ENCODE data around the gene SNTG2.

DNA sequence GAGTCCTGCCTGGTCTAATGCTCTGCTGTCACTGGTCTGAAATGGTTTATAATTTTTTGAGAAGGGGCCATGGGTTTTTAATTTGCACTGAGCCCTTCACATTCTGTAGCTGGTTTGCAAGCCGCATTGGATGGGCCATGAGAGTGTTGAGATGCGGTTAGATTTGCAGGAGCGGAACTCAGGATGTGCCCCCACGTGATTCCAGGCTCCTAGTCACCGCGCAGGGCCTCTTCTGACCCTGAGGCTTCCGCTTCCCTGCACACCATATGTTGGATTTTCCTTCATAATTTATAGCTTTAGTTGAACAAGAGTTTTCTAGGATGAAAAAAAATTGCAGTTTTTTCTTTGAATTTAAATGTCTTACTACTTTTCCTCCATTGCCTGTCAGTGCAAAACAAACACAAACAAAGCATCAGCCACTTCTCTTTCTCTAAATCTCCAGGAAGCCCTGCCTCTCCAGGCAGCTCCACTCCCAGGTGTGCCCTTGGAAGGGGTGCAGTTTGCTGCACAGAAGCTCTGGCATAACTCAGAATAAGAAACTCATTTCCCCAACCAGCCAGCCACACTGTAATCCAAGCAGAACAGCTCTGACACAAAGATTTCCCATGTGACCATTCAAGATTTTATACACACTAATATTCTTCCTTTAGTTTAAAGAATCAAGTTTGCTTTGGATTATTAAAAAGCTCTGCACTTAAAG, 444.2 kb downstream of the SNTG2 start:
- TF ChIP-seq, protein P1, sequence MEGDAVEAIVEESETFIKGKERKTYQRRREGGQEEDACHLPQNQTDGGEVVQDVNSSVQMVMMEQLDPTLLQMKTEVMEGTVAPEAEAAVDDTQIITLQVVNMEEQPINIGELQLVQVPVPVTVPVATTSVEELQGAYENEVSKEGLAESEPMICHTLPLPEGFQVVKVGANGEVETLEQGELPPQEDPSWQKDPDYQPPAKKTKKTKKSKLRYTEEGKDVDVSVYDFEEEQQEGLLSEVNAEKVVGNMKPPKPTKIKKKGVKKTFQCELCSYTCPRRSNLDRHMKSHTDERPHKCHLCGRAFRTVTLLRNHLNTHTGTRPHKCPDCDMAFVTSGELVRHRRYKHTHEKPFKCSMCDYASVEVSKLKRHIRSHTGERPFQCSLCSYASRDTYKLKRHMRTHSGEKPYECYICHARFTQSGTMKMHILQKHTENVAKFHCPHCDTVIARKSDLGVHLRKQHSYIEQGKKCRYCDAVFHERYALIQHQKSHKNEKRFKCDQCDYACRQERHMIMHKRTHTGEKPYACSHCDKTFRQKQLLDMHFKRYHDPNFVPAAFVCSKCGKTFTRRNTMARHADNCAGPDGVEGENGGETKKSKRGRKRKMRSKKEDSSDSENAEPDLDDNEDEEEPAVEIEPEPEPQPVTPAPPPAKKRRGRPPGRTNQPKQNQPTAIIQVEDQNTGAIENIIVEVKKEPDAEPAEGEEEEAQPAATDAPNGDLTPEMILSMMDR (IDR thresholded peaks at IDR 0.05) = no peak
- no peak for TF ChIP-seq POLR2A (IDR thresholded peaks at IDR 0.05)

All from tibial nerve (tissue), 3 donors.